ENCODE measurements around the gene APMAP. TPM values are rescaled to one million over a fixed set of nuclear protein-coding genes. Genes with fewer than 3 reads are reported as not detected.
A peak's percentile ranks its signal among the peaks of the same experiment; 100 is the strongest.

APMAP gene
- total RNA-seq, 1 donor from 2014 or later: 56.8 TPM

DNA sequence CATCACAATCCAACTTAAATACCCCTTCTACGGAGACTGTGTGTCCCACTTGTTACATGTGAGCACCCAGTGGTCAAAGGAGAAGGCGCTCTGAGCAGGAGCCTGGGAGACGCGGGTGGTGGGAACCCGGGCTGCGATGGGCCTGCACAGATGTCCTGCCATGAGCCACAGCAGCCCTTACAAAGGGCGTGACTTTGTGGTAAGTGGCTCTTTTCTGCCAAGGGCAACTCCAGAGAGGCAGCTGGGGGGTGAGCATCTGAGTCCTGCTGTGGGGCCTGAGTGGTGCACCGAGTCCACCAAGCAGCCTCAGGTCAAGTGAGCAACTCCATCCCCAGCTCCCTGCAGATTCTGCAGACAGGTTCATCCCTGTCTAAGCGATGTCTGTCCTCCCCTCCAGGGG, 77.1 kb downstream of the APMAP start:
- intact Hi-C loops (cut with micrococcal nuclease): no loop called here
- no peak overlapping the region for H3K4me3 Mint-ChIP-seq
- H3K4me1 Mint-ChIP-seq: peaks cover 7% of the 10 kb centered on the region
- H3K36me3 Mint-ChIP-seq (ENCODE audit: low read depth): no peaks in the 10 kb centered on the region
- H3K27ac Mint-ChIP-seq: no peak overlapping the region
- no peaks in the 10 kb centered on the region for H3K9me3 Mint-ChIP-seq
- no peaks in the 10 kb centered on the region for H3K27me3 Mint-ChIP-seq
- DNase-seq: peak; percentile 54

DNA sequence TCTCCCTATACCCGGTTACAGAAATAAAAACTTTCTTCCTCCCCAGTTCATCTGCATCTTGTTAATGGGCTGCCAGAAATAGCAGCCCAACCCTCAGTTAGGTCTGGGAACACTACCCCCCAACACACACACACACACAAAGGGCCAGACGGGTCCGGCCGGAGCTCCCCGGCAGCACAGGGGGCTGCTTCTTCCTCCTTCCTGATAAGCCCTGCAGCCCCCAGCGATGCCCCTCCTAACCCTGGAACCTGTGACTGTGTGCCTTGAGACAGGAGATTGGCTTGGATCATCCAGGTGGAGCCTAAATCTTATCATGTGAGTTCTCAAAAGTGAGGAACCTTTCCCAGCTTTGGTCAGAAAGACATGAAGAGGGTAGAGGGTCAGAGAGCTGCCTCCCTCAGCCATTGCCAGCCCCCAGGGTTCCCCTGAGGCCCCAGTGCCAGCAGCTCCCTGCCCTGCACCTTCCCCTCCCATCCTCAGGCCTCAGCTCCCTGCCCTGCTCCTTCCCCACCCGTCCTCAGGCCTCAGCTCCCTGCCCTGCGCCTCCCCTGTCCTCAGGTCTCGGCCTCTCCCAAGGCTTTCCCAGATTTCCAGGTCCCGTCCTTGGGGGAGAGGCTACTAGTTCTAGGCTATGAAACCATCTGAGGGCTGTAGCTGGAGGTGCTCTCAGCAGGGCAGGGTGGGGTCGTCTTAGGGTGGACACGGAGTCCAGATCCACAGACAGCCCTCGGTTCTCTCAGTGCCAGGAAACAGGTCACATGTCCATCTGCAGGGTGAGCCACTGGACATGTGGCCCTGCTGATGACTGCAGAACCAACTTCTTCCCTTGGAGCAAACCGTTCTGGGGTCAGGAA, 77.9 kb downstream of the APMAP start:
- Mint-ChIP-seq H3K4me3 (no peak overlapping the region), H3K27ac (no peak overlapping the region), H3K27me3 (no peaks in the 10 kb centered on the region), H3K9me3 (no peaks in the 10 kb centered on the region), H3K4me1 (peaks cover 4% of the 10 kb centered on the region), H3K36me3 (ENCODE audit: low read depth) (no peaks in the 10 kb centered on the region)
- peak; percentile 44 for DNase-seq
- intact Hi-C loops (cut with micrococcal nuclease): no loop called here

DNA sequence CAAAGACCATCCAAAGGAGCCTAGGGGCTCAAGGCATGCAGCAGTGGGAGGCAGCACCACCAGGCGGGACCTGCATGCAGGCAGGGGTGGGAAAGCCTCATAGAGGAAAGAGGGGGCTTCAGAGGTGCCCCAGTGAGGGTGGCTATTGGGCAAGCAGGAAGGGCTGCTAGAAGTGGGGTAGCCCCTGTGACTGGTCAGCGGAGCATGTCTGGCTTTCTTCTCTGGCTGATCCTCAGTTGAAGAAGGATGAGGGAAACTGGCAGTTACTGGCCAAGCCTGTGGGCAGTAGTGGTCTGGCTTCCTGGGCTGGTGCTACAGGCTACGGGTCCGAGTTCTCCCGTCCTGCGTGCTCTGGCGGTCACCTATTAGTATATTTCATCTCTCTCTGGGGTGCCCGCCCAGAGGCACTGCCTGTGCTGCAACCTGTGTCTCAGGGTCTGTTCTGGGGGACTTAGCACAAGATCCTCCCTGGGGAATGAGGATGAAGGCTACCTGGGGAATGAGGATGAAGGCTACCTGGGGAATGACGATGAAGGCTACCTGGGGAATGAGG, 79.4 kb downstream of the APMAP start:
- no peak overlapping the region for H3K4me3 Mint-ChIP-seq
- H3K27me3 Mint-ChIP-seq: no peaks in the 10 kb centered on the region
- peaks cover under 1% of the 10 kb centered on the region for H3K9me3 Mint-ChIP-seq
- H3K27ac Mint-ChIP-seq: no peak overlapping the region
- DNase-seq: no peak
- intact Hi-C loops (cut with micrococcal nuclease): no loop called here
- H3K36me3 Mint-ChIP-seq (ENCODE audit: low read depth): no peaks in the 10 kb centered on the region
- H3K4me1 Mint-ChIP-seq: no peaks in the 10 kb centered on the region

Other genes starting within 250 kb of the APMAP start
- 115 and 117 TPM in 2 replicates for gene CST7, start 43.5 kb downstream of the APMAP start, total RNA-seq
- 13.0 and 13.5 TPM in 2 replicates for gene ACSS1, start 65.4 kb upstream of the APMAP start, total RNA-seq
- gene VSX1, start 89.4 kb upstream of the APMAP start, total RNA-seq: not detected in 2 replicates
- gene ENTPD6, start 203.0 kb upstream of the APMAP start, total RNA-seq: 42.1 and 44.2 TPM in 2 replicates

All from activated CD4-positive, alpha-beta T cell treated with anti-CD3 and anti-CD28 coated beads, Interleukin-2, amount 10 ng/mL, durations not matched to agents 24 days and 14 days (primary cell).